ENCODE measurements around the gene ZNF639.

GRCh38 chr3:179288845-179289244 lies 34.0 kb upstream of the ZNF639 start:
- no peak for TF ChIP-seq CTCF (optimal IDR thresholded peaks at IDR 0.05 in 1 of 3, IDR thresholded peaks at IDR 0.05 in 1 of 3, conservative IDR thresholded peaks at IDR 0.05 in 1 of 3; ENCODE audit: extremely low read depth in 1 of 3, insufficient read depth in 2 of 3, low read length in 3 of 3)
- TF ChIP-seq EZH2 (IDR thresholded peaks at IDR 0.05; ENCODE audit: low read length): no peak
